Measurements from ENCODE around the gene GALNT6.

GRCh38 chr12:51307655-51308593 is 83.3 kb downstream of the GALNT6 start:
- TF ChIP-seq CTCF (IDR thresholded peaks at IDR 0.05; ENCODE audit: low read depth, low read length, poor library complexity, severe bottlenecking) = no peak
- TF ChIP-seq EZH2phosphoT487 (IDR thresholded peaks at IDR 0.05; ENCODE audit: borderline replicate concordance, low read length) = no peak

All from DOHH2 (cell line).